Heart left ventricle (tissue), 13 donors: ENCODE results near the gene TMEM178B.

ENCODE experiments used
- CTCF ChIP-seq, 12 donors: fragments of 200-600 bp; sonication (generic) in 4 of 12; IDR thresholded peaks; one replicate each; pipeline versions ENCODE4 v1.5.0 to v1.8.0; 2018 to 2022; ENCODE audit warnings: antibody characterized with exemption in 12 of 12, mild to moderate bottlenecking in 5 of 12
- POLR2A ChIP-seq, 2 donors: fragments of 450-650 bp; IDR thresholded peaks; one replicate each; pipeline ENCODE4 v1.6.1; 2017; ENCODE audit warnings: antibody characterized with exemption in 2 of 2, mild to moderate bottlenecking in 2 of 2, moderate library complexity in 2 of 2
- donor health status: ischemic (EF 13 %, LVEDD 7.1; RV severe dilation, severe dysfunction).
- donor health status: DM: no; HTN: yes; CAD: no.
- donor health status: DM: no; HTN: no; CAD: no.
- donor health status: ischemic (EF 25% LVEDD 6.9; RV normal size, moderate dysfunction).
- donor health status: ischemic (EF 25% LVEDD 5.7; RV mildly dilated, moderate dysfunction).
- donor health status: ischemic (EF 35%, LVEDD 5.7; RV mildly dilated, moderate dysfunction).
- donor health status: nonischemic (EF 11% LVEDD 7.7; RV severe dilation, severe dysfunction).
- donor health status: DM: yes; HTN: yes; CAD: no.
- donor health status: PGD.
- donor health status: ischemic (EF 29% LVEDD 5.4; RV normal size, mild dysfunction).
- donor health status: nonischemic (EF 23%, LVEDD 6.1; RV moderate dilation, normal function).

- TF ChIP-seq POLR2A (IDR thresholded peaks at IDR 0.05): no peak
- TF ChIP-seq CTCF (IDR thresholded peaks at IDR 0.05): no peak
Observed at GRCh38 chr7:141221007-141221612, 147.2 kb downstream of the TMEM178B start.
